GM12874 (cell line): ENCODE data around the gene SOAT2.

Source experiments
- TF ChIP-seq, protein P1 (sequence below): IDR thresholded peaks from 2 replicates; pipeline ENCODE4 v1.5.1; 2011; ENCODE audit warnings: low read depth, mild to moderate bottlenecking, control low read depth, low read length, moderate library complexity; ENCODE audit not compliant: insufficient read depth

The SOAT2 gene

DNA sequence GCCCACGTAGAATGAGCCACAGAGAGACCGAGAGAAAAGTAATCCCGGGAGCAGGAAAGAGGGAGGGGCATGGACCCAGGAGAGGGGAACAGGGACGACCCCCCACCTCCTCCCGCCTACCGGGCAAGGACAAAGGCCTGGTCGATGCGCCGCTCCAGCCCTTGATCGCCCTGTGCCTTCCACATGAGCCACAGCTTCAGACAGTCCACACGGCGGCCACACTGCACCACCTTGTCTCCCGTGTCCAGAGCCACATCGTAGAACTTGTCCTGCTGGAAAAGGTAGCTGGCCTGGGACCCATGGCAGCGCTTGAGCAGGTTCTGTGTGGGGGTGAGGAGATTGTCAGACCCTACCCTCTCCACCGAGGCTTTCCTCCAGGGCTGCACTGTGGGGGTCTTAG, 56.7 kb downstream of the SOAT2 start:
- TF ChIP-seq, protein P1, sequence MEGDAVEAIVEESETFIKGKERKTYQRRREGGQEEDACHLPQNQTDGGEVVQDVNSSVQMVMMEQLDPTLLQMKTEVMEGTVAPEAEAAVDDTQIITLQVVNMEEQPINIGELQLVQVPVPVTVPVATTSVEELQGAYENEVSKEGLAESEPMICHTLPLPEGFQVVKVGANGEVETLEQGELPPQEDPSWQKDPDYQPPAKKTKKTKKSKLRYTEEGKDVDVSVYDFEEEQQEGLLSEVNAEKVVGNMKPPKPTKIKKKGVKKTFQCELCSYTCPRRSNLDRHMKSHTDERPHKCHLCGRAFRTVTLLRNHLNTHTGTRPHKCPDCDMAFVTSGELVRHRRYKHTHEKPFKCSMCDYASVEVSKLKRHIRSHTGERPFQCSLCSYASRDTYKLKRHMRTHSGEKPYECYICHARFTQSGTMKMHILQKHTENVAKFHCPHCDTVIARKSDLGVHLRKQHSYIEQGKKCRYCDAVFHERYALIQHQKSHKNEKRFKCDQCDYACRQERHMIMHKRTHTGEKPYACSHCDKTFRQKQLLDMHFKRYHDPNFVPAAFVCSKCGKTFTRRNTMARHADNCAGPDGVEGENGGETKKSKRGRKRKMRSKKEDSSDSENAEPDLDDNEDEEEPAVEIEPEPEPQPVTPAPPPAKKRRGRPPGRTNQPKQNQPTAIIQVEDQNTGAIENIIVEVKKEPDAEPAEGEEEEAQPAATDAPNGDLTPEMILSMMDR, result no peak

GRCh38 chr12:53160673-53161072, 57.4 kb downstream of the SOAT2 start:
- TF ChIP-seq, protein P1, result no peak

DNA sequence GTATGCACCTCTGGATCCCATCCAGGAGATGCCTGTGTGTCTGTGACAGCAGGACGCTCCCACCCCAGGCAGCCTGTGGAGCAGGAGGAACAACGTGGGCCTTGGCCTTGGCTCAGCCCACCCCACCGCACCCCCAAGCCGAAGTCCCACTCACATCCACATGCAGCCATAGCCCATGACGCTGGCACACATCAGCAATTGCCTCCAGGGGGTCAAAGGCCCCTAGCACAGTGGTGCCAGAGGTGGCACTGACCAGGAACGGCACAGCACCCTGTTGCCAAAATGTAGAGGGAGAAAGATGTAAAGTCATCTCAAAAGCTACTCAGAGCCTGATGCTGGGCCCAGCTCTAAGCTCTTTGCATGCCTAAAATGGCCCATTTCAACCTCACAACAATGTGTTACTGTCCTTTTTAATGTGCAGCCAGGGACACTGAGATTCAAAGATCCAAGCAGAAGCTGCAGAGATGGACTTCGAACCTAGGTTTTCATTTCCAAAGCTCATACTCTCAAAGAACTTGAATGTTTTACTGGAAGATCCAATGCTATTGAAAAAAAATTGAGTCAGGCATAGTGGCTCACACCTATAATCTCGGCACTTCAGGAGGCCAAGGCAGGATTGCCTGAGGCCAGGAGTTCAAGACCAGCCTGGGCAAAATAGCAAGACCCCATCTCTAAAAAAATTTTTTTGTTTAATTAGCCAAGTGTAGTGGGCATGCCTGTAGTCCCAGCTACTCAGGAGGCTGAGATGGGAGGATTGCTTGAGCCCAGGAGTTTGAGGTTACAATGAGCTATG, 58.0 kb downstream of the SOAT2 start:
- TF ChIP-seq, protein P1, result no peak

DNA sequence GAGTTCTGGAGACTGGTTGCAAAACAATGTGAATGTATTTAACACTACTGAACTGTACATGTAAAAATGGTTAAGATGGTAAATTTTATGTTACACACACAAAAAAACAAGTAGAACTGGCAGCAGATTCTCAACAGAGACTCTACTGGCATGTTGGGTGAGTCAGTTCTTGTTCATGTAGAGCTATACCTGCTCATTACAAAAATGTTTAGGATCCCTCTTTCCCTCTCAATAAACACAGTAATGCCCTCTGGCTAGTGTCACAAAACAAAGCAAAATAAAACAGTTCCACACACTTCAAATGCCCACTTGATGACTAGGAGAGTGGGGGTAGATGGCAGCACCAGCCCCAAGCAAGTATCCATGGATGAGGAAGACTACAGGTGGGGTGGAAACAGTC, 63.6 kb downstream of the SOAT2 start:
- TF ChIP-seq, protein P1, result no peak

DNA sequence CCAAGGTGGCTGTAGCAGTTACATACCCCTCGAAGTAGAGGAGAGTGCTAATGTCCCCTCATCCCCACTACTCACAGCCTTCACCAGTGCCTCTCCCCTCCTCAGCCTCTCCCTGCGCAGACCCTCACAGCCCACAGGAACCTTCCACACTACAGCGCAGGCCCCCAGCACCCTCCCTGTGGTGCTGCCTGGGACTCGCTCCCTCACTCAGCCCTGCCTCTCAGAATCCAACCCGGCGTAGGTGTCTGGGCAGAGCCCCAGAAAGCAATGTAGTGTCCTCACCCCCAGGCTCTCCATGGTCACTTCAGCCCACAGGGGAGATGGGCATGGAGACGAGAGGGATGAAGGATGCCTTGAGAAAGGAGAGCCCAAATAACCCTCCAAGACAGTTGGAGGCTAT, 66.4 kb downstream of the SOAT2 start:
- TF ChIP-seq, protein P1, result no peak

GRCh38 chr12:53170215-53170614, 66.9 kb downstream of the SOAT2 start:
- TF ChIP-seq, protein P1, result no peak

GRCh38 chr12:53170876-53171724, 67.8 kb downstream of the SOAT2 start:
- TF ChIP-seq, protein P1, result no peak
